DND-41 (cell line): ENCODE data around the gene NEK9.

Experiments used
- ATAC-seq: fragments of 200-7000 bp; cut with Tn5 transposase; 3 replicates; pipeline ENCODE4 v1.9.1; 2021; ENCODE audit warnings: low read depth; ENCODE audit not compliant: insufficient read depth
- DNase-seq: peaks from one replicate; pipeline ENCODE4 v3.0.0-alpha.2; 2020
- H2AFZ ChIP-seq: 2 replicates; pipeline ENCODE4 v1.6.0; 2012; ENCODE audit warnings: low read depth, low read length
- H3K27ac ChIP-seq: 2 replicates; pipeline ENCODE4 v1.5.1; 2012; ENCODE audit warnings: low read length, inconsistent platforms
- H3K27me3 ChIP-seq: fragments of 200-600 bp; sonication (generic); 2 replicates; pipeline ENCODE4 v1.6.0; 2012; ENCODE audit warnings: low read length, mild to moderate bottlenecking, inconsistent platforms; ENCODE audit not compliant: insufficient read depth, poor library complexity
- H3K36me3 ChIP-seq: 2 replicates; pipeline ENCODE4 v1.5.1; 2012; ENCODE audit warnings: low read length, inconsistent platforms; ENCODE audit not compliant: insufficient read depth
- H3K4me1 ChIP-seq: 2 replicates; pipeline ENCODE4 v1.5.1; 2012; ENCODE audit warnings: mild to moderate bottlenecking, low read length; ENCODE audit not compliant: insufficient read depth
- H3K4me2 ChIP-seq: 2 replicates; pipeline ENCODE4 v1.6.0; 2012; ENCODE audit warnings: mild to moderate bottlenecking, moderate library complexity, low read length, inconsistent platforms; ENCODE audit not compliant: insufficient read depth
- H3K4me3 ChIP-seq, 2 experiments: fragments of 200-600 bp in 1 of 2; shearing (Covaris generic) in 1 of 2; 2 replicates each; pipeline ENCODE4 v1.5.1; 2012 to 2016; ENCODE audit warnings: inconsistent platforms in 2 of 2, low read length in 2 of 2, mild to moderate bottlenecking in 2 of 2, low read depth in 1 of 2, moderate library complexity in 1 of 2
- H3K79me2 ChIP-seq: 2 replicates; pipeline ENCODE4 v1.6.0; 2012; ENCODE audit warnings: low read length, inconsistent platforms; ENCODE audit not compliant: insufficient read depth
- H3K9ac ChIP-seq: 2 replicates; pipeline ENCODE4 v1.6.0; 2012; ENCODE audit warnings: low read depth, mild to moderate bottlenecking, inconsistent platforms, low read length, moderate library complexity
- H3K9me3 ChIP-seq: 2 replicates; pipeline ENCODE4 v1.5.1; 2012; ENCODE audit warnings: low read length, moderate library complexity, mild to moderate bottlenecking, inconsistent platforms; ENCODE audit not compliant: insufficient read depth, severe bottlenecking
- H4K20me1 ChIP-seq: 2 replicates; pipeline ENCODE4 v1.6.0; 2012; ENCODE audit warnings: low read length; ENCODE audit not compliant: insufficient read depth
- EZH2 ChIP-seq: IDR thresholded peaks from 3 replicates; pipeline ENCODE4 v1.6.1; 2012; ENCODE audit warnings: borderline replicate concordance, low read depth, mild to moderate bottlenecking, moderate library complexity, low read length, inconsistent platforms; ENCODE audit not compliant: severe bottlenecking
- TF ChIP-seq, protein P1 (sequence below): IDR thresholded peaks from 2 replicates; pipeline ENCODE4 v1.5.1; 2012; ENCODE audit warnings: borderline replicate concordance, low read length, moderate library complexity, mild to moderate bottlenecking; ENCODE audit not compliant: poor library complexity, severe bottlenecking; ENCODE audit errors: extremely low read depth

Gene NEK9

DNA sequence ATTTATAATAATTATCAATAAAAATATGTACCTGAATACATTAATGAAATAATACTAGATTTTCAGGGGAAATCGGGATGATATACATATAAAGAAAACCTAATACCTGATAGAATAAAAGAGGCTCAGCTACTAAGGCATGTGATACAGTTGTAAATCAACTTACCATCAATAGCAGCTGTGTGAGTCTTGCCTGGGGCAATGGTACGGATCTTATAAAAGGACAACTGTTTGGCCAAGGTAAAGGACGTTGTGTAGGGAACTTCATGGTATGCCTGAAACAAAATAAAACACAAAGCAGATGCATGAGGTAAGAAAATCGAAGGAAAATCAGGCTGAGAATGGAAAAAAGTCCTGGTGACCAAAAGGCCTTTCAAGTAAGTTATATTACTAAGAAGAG lies 25.4 kb downstream of the NEK9 start:
- H2AFZ ChIP-seq = no peak overlapping the region
- H3K4me3 ChIP-seq = no peak overlapping the region
- TF ChIP-seq, protein P1, sequence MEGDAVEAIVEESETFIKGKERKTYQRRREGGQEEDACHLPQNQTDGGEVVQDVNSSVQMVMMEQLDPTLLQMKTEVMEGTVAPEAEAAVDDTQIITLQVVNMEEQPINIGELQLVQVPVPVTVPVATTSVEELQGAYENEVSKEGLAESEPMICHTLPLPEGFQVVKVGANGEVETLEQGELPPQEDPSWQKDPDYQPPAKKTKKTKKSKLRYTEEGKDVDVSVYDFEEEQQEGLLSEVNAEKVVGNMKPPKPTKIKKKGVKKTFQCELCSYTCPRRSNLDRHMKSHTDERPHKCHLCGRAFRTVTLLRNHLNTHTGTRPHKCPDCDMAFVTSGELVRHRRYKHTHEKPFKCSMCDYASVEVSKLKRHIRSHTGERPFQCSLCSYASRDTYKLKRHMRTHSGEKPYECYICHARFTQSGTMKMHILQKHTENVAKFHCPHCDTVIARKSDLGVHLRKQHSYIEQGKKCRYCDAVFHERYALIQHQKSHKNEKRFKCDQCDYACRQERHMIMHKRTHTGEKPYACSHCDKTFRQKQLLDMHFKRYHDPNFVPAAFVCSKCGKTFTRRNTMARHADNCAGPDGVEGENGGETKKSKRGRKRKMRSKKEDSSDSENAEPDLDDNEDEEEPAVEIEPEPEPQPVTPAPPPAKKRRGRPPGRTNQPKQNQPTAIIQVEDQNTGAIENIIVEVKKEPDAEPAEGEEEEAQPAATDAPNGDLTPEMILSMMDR = no peak
- no peak for TF ChIP-seq EZH2
- ATAC-seq = no peak
- DNase-seq = no peak
- H3K4me2 ChIP-seq = no peak overlapping the region
- no peaks in the 10 kb centered on the region for H3K27me3 ChIP-seq
- H3K79me2 ChIP-seq = no peaks in the 10 kb centered on the region
- H3K4me1 ChIP-seq = no peaks in the 10 kb centered on the region
- no peak overlapping the region for H3K27ac ChIP-seq
- H4K20me1 ChIP-seq = no peaks in the 10 kb centered on the region
- peaks cover 76% of the 10 kb centered on the region for H3K36me3 ChIP-seq
- H3K9ac ChIP-seq = no peak overlapping the region
- no peaks in the 10 kb centered on the region for H3K9me3 ChIP-seq

DNA sequence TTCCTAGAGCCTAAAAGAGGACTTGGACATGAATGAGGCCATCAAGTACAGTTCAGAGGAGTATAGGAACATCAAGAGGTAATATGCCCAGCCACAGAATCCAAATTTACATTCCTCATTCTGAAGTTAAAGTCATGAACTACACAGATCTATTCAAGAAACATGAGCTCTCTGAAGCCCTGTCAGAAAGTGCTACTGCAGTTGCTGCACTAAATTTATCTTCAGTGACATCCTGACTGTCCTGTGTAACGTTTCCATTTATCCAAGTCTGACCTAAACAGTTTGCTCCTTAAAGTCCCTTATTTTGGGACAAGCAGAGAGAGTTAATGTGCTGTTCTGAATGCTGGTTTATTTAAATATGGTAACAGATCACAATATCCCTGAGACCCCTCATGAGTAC lies 28.2 kb downstream of the NEK9 start:
- no peak overlapping the region for H2AFZ ChIP-seq
- H3K9me3 ChIP-seq = no peaks in the 10 kb centered on the region
- no peak for TF ChIP-seq EZH2
- TF ChIP-seq, protein P1 = no peak
- no peak overlapping the region for H3K27ac ChIP-seq
- peaks cover 80% of the 10 kb centered on the region for H3K36me3 ChIP-seq
- H3K79me2 ChIP-seq = no peaks in the 10 kb centered on the region
- no peak overlapping the region for H3K4me2 ChIP-seq
- ATAC-seq (no peak), DNase-seq (no peak)
- H4K20me1 ChIP-seq = no peaks in the 10 kb centered on the region
- H3K27me3 ChIP-seq = no peaks in the 10 kb centered on the region
- H3K4me3 ChIP-seq = no peak overlapping the region
- H3K4me1 ChIP-seq = no peaks in the 10 kb centered on the region
- H3K9ac ChIP-seq = no peak overlapping the region

DNA sequence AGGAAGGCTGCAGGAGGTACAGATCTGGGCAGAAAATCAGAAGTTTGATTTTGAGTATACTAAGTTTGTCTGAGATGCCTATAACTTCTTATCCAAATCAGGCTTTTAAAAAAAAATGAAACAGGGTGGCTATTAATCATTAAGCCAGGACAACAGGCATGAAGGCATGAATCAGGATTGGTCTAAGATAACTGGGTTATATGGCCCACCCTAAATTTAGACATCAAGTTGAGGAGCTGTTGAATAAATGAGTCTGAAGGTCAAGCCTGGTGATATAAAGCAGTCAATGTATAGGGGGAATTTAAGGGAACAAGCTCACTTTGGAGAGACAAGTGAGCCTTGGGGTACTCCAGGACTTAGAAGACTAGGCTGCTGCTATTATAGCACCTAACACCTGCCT lies 28.6 kb downstream of the NEK9 start:
- Histone ChIP-seq H3K4me1 (no peaks in the 10 kb centered on the region), H3K9me3 (no peaks in the 10 kb centered on the region), H3K27ac (no peak overlapping the region), H3K79me2 (no peaks in the 10 kb centered on the region), H3K4me3 (no peak overlapping the region), H3K27me3 (no peaks in the 10 kb centered on the region), H2AFZ (no peak overlapping the region), H3K4me2 (no peak overlapping the region), H4K20me1 (no peaks in the 10 kb centered on the region), H3K9ac (no peak overlapping the region), H3K36me3 (peaks cover 81% of the 10 kb centered on the region)
- no peak for ATAC-seq
- no peak for TF ChIP-seq EZH2
- TF ChIP-seq, protein P1 = no peak
- DNase-seq = no peak

DNA sequence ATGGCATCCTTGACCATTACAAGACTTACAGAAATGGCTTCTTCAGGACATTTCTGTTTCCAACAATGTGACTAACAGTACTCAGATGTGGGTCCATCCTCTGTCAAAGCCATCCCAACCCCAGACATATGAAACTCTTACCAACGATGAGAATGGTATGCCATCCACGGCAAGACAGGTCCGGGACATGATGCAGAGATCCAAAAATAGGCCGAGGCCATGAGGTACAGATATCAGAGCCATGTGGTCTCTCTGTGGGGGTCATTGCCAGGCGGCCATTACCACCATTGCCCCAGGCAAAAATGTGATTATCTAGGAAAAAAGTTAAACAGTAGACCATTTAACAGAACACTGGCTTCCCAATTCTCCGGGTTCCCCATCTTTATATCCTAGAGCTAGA lies 29.9 kb downstream of the NEK9 start:
- TF ChIP-seq EZH2 = no peak
- TF ChIP-seq, protein P1 = no peak
- peaks cover 88% of the 10 kb centered on the region for H3K36me3 ChIP-seq
- no peaks in the 10 kb centered on the region for H3K79me2 ChIP-seq

More for the DNA sequence above, 29.9 kb downstream of the NEK9 start:
- Histone ChIP-seq H3K4me1 (no peaks in the 10 kb centered on the region), H4K20me1 (no peaks in the 10 kb centered on the region), H3K4me3 (no peak overlapping the region), H2AFZ (no peak overlapping the region), H3K27ac (no peak overlapping the region), H3K9me3 (no peaks in the 10 kb centered on the region), H3K27me3 (no peaks in the 10 kb centered on the region), H3K4me2 (no peak overlapping the region), H3K9ac (no peak overlapping the region)
- no peak for DNase-seq
- ATAC-seq = no peak
